Cardiac fibroblast (primary cell): ENCODE results near the gene DELE1.
A peak's percentile ranks its signal among the peaks of the same experiment; 100 is the strongest.

Experiments
- DNase-seq, 2 donors: peaks; one replicate each; pipeline versions ENCODE4 v3.0.0 to v3.0.0-alpha.2; 2010; ENCODE audit warnings: low read depth in 2 of 2
- H3K4me3 ChIP-seq, 2 donors: replicated peaks in 1 of 2; 1 replicate in 1 of 2; 2 replicates in 1 of 2; pipeline ENCODE4 v1.5.1; 2011; ENCODE audit warnings: low read depth in 2 of 2, low read length in 2 of 2, mild to moderate bottlenecking in 2 of 2, moderate library complexity in 1 of 2
- TF ChIP-seq, protein P1 (sequence below): IDR thresholded peaks from one replicate; pipeline ENCODE4 v1.5.1; 2011; ENCODE audit warnings: low read depth, mild to moderate bottlenecking, low read length, inconsistent platforms

DELE1 gene

DNA sequence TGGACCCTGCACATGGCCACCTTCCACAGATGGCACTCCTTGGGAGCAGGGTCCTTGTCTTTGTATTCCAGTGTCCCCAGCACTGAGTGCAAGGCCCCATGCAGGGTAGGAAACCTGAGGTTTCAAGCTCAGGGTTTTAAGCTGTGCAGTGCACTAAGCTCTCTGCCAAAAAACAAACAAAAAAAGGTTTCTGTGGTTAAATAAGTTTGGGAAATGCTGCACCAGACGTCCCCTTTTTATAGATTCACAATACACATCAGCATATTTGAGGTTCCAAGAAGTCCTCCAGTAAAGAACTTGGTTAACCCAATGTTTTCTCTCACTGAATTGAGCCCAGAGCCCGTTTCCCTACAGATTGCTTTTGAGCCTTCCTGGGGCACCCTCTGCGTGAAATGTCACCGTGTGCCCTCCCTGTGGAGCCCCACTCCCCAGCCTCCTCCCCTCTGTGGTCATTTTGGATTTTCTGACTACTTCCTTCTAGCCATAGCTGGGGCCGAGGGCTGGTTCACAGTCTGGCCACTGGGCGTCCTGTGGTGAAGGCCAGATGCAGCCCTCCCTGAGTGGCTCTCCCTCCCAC, 17.1 kb downstream of the DELE1 start:
- TF ChIP-seq, protein P1, sequence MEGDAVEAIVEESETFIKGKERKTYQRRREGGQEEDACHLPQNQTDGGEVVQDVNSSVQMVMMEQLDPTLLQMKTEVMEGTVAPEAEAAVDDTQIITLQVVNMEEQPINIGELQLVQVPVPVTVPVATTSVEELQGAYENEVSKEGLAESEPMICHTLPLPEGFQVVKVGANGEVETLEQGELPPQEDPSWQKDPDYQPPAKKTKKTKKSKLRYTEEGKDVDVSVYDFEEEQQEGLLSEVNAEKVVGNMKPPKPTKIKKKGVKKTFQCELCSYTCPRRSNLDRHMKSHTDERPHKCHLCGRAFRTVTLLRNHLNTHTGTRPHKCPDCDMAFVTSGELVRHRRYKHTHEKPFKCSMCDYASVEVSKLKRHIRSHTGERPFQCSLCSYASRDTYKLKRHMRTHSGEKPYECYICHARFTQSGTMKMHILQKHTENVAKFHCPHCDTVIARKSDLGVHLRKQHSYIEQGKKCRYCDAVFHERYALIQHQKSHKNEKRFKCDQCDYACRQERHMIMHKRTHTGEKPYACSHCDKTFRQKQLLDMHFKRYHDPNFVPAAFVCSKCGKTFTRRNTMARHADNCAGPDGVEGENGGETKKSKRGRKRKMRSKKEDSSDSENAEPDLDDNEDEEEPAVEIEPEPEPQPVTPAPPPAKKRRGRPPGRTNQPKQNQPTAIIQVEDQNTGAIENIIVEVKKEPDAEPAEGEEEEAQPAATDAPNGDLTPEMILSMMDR: no peak
- H3K4me3 ChIP-seq: no peak overlapping the region
- DNase-seq: peak in 1 of 2 donors; percentile 24

DNA sequence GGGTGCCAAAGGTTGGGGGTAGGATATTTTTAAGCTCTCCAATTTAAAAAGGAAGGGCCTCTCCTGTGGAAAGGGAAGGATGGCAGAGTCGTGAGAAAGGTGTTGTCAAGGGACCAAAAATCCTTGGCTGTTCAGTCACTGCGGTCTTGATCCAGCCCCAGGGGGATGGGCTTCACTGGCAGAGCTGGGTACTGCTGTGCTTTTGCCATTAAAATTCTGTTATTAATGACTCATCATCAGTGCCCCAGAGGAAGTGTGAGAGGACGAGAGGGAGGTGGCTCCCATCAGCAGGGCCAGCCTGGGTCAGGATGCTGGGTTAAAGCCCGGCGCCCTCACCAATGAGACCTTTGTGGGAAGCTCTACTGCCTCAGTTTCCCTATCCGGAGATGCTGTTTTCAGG, 17.6 kb downstream of the DELE1 start:
- H3K4me3 ChIP-seq: no peak overlapping the region
- peak; percentile 24 to 28 for DNase-seq
- TF ChIP-seq, protein P1: no peak

DNA sequence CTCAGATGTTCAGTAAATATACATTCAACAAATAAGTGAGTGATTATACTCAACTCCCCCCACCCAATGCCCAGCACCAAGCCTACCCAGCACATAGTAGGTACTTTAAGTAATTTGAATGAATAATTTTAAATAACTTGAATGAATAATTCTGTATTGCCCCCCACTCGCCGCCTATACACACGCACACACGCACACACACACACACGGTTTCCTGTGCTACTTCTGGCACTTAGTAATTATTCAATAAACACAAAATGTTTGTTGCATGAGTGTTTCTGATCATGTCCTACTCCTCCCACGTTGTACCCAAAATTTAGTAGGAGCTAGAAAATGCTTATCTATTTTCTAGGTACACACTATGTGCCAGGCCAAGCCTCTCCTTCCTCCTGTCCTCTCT, 18.1 kb downstream of the DELE1 start:
- DNase-seq: no peak

DNA sequence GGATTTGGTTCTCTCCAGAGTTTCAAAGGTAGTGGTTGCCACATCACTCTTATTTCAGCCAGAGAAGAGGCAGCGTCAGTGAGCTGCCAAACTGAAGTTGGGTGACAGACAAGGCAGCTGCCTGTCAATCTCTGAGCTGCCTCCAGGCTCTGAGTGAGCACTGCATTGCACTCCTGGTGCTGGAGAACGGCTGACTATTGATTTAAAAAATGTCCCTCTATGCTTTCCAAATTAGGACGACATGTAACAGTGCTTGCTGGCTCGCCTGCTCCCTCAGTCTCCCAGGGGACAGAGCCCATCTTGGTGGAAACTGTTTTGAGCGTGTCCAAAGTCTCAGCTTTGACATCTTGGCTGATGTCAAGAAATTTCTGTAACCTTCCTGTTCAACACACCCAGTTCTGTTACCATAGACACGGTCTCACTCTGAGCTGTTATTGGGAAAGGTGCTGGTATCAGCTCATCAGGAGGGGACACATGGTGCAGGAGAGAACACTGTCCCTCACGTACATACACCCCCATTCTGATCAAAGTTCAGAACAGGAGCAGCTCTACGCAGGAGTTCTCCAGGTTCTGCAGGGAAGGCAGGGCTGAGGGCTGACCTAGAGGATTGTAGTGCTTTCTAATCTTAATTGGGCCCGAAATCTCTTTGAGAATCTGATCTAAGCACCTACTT, 18.6 kb downstream of the DELE1 start:
- TF ChIP-seq, protein P1: no peak
- no peak overlapping the region for H3K4me3 ChIP-seq
- DNase-seq: no peak

More for the DNA sequence above, 18.1 kb downstream of the DELE1 start:
- no peak overlapping the region for H3K4me3 ChIP-seq
- TF ChIP-seq, protein P1: no peak

DNA sequence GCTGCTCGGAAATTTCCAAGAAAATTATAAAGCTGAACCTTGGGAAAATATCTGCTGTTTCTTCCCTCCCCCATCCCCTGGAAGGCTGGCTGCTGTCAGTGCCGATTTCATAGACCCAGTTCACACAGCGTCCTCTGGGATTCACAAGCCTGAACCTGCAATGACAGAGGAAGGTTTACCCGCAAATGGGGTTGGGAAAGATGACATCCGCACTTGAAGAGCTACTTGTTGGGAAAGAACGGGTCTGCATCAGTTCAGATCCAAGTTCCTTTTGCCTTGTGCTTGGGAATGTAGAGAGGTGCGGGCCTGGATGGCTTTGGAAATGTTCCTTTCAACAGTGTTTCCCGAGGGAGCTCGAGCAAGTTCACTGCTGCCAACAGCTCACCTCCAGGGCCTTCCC, 20.4 kb downstream of the DELE1 start:
- no peak for DNase-seq
- no peak overlapping the region for H3K4me3 ChIP-seq
- TF ChIP-seq, protein P1: no peak

DNA sequence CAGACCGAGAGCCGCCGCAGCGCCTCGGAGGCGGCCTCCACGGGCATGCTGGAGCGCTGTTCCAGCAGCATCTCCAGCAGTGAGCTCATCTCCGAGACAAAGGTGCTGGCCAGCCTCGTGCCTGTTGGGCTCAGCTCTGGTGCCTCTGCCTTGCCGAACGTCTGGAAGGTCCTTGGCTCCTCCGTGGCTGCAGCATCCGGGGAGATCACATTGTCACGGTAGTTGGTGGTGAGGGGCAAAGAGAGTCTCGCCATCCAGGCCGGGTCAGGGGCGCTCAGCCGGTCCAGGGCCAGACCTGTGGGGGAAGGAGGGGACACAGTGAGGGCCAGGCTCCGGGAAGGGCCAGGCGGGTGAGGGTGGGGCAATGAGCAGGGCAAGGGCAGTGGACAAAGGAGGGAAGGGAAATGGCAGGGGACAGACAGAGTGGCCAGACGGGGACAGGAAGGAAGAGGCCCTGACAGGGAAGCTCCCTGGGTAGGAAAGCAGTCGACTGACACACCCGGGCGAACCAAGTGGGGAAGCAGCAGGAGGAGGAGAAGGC, 21.9 kb downstream of the DELE1 start:
- no peak for DNase-seq
- TF ChIP-seq, protein P1: no peak
- no peak overlapping the region for H3K4me3 ChIP-seq
